ENCODE data around the gene SLC35A3. TPM values are rescaled to one million over a fixed set of nuclear protein-coding genes. Genes with fewer than 3 reads are reported as not detected.

Gene SLC35A3
- total and polyA plus RNA-seq, 10 of the 15 experiments (the other 5 are each of a cell fraction or from before 2014, with no cell fraction given) = 3.6 to 24.3 (median 15.4) TPM

DNA sequence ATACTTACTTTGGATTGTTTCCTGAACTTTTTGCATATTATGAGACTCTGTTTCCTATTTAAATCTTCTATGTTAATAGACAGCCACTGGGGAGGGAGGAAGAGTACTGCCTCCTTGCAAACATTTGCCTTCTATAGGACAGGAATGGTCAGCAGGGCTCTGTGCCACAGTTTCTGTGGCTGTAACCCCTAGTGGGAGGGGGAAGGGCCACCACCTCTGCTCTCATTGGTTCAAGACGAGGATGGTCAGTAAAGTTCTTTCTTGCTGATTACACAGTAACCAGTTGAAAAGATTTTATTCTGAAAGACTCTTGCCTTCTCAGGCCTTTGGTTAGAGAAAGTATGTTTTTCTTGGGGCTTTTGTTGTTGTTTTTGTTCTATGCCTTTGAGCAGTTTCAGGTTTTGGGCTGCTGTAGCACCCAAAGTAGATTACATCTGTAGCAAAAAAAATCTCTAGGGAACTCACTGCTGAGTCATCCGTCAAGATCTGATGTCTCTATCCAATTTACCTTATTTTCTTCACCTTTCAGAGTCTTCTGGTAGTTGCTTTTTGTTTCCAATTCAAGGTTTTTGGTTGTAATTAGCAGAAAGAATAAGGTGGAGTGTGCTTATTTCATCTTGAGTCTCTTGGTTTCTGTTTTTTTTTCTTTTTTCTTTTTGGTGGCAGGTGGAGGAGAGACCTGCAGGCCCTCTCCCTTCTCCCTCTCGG lies 23.1 kb downstream of the SLC35A3 start:
- Histone ChIP-seq H3K4me1 (ENCODE audit: control insufficient read depth, insufficient read depth, low read length) (no peaks in the 10 kb centered on the region), H3K4me3 (no peak overlapping the region), H3K27me3 (replicated peaks in 1 of 2; ENCODE audit: control insufficient read depth in 2 of 2, insufficient read depth in 2 of 2, low read length in 1 of 2) (no peaks in the 10 kb centered on the region), H3K27ac (ENCODE audit: control insufficient read depth, insufficient read depth) (no peak overlapping the region), H3K36me3 (ENCODE audit: control insufficient read depth in 2 of 2, insufficient read depth in 2 of 2, low read length in 1 of 2) (no peaks in the 10 kb centered on the region; a peak in 1 of 4 replicates), H3K9ac (ENCODE audit: control insufficient read depth, insufficient read depth, low read length) (no peak overlapping the region), H3K9me3 (replicated peaks; ENCODE audit: control insufficient read depth, insufficient read depth, low read length) (no peaks in the 10 kb centered on the region; the same call in 1 of the 3 replicates), H3K4me2 (ENCODE audit: control insufficient read depth, insufficient read depth) (no peak overlapping the region), H2AFZ (ENCODE audit: control insufficient read depth, low read depth, low read length) (no peak overlapping the region), H4K20me1 (ENCODE audit: control insufficient read depth, insufficient read depth) (no peaks in the 10 kb centered on the region), H3K79me2 (ENCODE audit: control insufficient read depth, insufficient read depth, low read length) (peaks cover 2% of the 10 kb centered on the region)
- CTCF ChIA-PET = no interaction called here
- POLR2A ChIA-PET = no interaction called here
- TF ChIP-seq RELB (IDR thresholded peaks at IDR 0.05; ENCODE audit: low read depth) = no peak
- TF ChIP-seq NR2F1 (conservative IDR thresholded peaks at IDR 0.05) = no peak
- peak; percentile 26; the same call in 1 of the 2 replicates for TF ChIP-seq MTA2 (IDR thresholded peaks at IDR 0.05; ENCODE audit: low read depth)
- TF ChIP-seq ETV6 (conservative IDR thresholded peaks at IDR 0.05 in 1 of 2, IDR thresholded peaks at IDR 0.05 in 1 of 2; ENCODE audit: borderline replicate concordance in 1 of 2, low read depth in 1 of 2) = no peak
- TF ChIP-seq MEF2B (IDR thresholded peaks at IDR 0.05; ENCODE audit: partially characterized antibody, poor library complexity, severe bottlenecking) = peak; percentile 48
- TF ChIP-seq RAD21 (IDR thresholded peaks at IDR 0.05; ENCODE audit: insufficient read depth, low read depth, low read length) = no peak
- TF ChIP-seq MYB (IDR thresholded peaks at IDR 0.05; ENCODE audit: borderline replicate concordance, low read depth, low read length) = no peak
- no peak for TF ChIP-seq NFYA (IDR thresholded peaks at IDR 0.05; ENCODE audit: borderline replicate concordance, low read depth, low read length)
- no peak for TF ChIP-seq CHD4 (IDR thresholded peaks at IDR 0.05)
- TF ChIP-seq BCL11A (IDR thresholded peaks at IDR 0.05; ENCODE audit: low read depth, low read length) = no peak
- no peak for TF ChIP-seq POLR2A (IDR thresholded peaks at IDR 0.05; ENCODE audit: low read depth, low read length)
- no peak for TF ChIP-seq ZNF622 (IDR thresholded peaks at IDR 0.05)
- TF ChIP-seq, protein P1, sequence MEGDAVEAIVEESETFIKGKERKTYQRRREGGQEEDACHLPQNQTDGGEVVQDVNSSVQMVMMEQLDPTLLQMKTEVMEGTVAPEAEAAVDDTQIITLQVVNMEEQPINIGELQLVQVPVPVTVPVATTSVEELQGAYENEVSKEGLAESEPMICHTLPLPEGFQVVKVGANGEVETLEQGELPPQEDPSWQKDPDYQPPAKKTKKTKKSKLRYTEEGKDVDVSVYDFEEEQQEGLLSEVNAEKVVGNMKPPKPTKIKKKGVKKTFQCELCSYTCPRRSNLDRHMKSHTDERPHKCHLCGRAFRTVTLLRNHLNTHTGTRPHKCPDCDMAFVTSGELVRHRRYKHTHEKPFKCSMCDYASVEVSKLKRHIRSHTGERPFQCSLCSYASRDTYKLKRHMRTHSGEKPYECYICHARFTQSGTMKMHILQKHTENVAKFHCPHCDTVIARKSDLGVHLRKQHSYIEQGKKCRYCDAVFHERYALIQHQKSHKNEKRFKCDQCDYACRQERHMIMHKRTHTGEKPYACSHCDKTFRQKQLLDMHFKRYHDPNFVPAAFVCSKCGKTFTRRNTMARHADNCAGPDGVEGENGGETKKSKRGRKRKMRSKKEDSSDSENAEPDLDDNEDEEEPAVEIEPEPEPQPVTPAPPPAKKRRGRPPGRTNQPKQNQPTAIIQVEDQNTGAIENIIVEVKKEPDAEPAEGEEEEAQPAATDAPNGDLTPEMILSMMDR (IDR thresholded peaks at IDR 0.05 in 2 of 3, conservative IDR thresholded peaks at IDR 0.05 in 1 of 3; ENCODE audit: control insufficient read depth in 2 of 3, extremely low read depth in 1 of 3, insufficient read depth in 1 of 3, low read depth in 3 of 3, low read length in 3 of 3) = no peak
- TF ChIP-seq RBBP5 (conservative IDR thresholded peaks at IDR 0.05) = no peak
- no peak for TF ChIP-seq ZSCAN29 (IDR thresholded peaks at IDR 0.05)
- TF ChIP-seq EED (IDR thresholded peaks at IDR 0.05; ENCODE audit: low read depth) = no peak
- TF ChIP-seq RUNX3 (IDR thresholded peaks at IDR 0.05; ENCODE audit: low read length) = no peak
- in situ Hi-C loops (cut with MboI) (no loop called here), intact Hi-C loops (cut with micrococcal nuclease; ENCODE audit: unreplicated experiment) (no loop called here)
- SMC1A ChIA-PET (ENCODE audit: uncharacterized antibody, unreplicated experiment) = no interaction called here
- no TSS peak for BruUV-seq (replicated peaks)
- FAIRE-seq = peak; percentile 27
- RAD21 ChIA-PET (ENCODE audit: unreplicated experiment) = no interaction called here
- peak; percentile 15 for DNase-seq (ENCODE audit: low read depth, low spot score)
- WGBS (ENCODE audit: insufficient coverage, insufficient replicate concordance, low lambda C conversion rate, missing lambda C conversion rate) = 77% methylated on average over 3 of the region's 3 CpGs
- ATAC-seq = peak; percentile 81
